ENCODE results near the gene SLC5A9.
"Not testable (repeated sequence)": the region's sequence is repeated elsewhere in the genome, so short reads cannot be mapped to it uniquely, and the experiment has no call there.

DNA sequence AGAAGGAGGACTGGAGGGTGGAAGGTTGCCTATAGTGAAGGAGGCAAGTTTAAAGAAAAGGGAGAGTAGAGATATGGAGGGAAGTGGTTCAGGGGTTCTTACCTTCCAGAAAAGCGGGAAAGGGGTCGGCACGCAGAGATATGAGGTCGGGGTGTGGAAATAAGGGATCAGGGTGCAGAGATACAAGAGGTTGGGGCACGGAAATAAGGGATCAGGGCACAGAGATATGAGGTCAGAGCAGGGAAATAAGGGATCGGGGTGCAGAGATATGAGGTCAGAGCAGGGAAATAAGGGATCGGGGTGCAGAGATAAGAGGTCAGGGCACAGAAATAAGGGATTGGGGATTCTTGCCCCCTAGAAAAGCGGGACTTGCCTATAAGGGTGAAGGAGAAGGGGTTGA is 9.1 kb upstream of the SLC5A9 start:
- TF ChIP-seq, protein P1, sequence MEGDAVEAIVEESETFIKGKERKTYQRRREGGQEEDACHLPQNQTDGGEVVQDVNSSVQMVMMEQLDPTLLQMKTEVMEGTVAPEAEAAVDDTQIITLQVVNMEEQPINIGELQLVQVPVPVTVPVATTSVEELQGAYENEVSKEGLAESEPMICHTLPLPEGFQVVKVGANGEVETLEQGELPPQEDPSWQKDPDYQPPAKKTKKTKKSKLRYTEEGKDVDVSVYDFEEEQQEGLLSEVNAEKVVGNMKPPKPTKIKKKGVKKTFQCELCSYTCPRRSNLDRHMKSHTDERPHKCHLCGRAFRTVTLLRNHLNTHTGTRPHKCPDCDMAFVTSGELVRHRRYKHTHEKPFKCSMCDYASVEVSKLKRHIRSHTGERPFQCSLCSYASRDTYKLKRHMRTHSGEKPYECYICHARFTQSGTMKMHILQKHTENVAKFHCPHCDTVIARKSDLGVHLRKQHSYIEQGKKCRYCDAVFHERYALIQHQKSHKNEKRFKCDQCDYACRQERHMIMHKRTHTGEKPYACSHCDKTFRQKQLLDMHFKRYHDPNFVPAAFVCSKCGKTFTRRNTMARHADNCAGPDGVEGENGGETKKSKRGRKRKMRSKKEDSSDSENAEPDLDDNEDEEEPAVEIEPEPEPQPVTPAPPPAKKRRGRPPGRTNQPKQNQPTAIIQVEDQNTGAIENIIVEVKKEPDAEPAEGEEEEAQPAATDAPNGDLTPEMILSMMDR (IDR thresholded peaks at IDR 0.05; ENCODE audit: poor library complexity) = not testable (repeated sequence)
- TF ChIP-seq EZH2phosphoT487 (IDR thresholded peaks at IDR 0.05; ENCODE audit: low read depth, severe bottlenecking, unreplicated experiment) = not testable (repeated sequence)

Data from hepatocyte (in vitro differentiated cells).